A549 treated with AZD9567 at 1 μM for 4 hours (cell line): ENCODE results near the gene ZIK1. TPM values are rescaled to one million over a fixed set of nuclear protein-coding genes. Genes with fewer than 3 reads are reported as not detected.

Experiments used
- total RNA-seq: library from RNA; stranded (reverse); fragments of 200-300 nt; extraction: Qiagen RNA extraction; gene quantifications from 5 replicates; pipeline ENCODE4 v1.2.3, GENCODE V29; 2022; ENCODE audit not compliant: insufficient read depth

Gene ZIK1
- 0.18 TPM in 1 of 5 replicates, not detected in the others for total RNA-seq

GRCh38 chr19:57583521-57584416 is at the start of gene ZIK1:
ZIK1 (plus strand) TSS chr19:57584145; CDS start chr19:57584357, 212 bp downstream.

GRCh38 chr19:57559404-57560025 is 24.4 kb upstream of the ZIK1 start, which contains the start of gene ZNF550:
ZNF550 (minus strand) TSS chr19:57559863; CDS start chr19:57559682, 181 bp downstream.

GRCh38 chr19:57578487-57579205 is 5.3 kb upstream of the ZIK1 start, which contains the start of gene ZNF416:
ZNF416 (minus strand) TSS chr19:57578911; CDS start chr19:57578704, 207 bp downstream.

GRCh38 chr19:57599761-57600383 is 15.9 kb downstream of the ZIK1 start, which contains the start of gene ZNF530:
ZNF530 (plus strand) TSS chr19:57599885; CDS start chr19:57604346, 4,461 bp downstream.

GRCh38 chr19:57613941-57614743 is 30.2 kb downstream of the ZIK1 start, which contains the start of gene ZNF134:
ZNF134 (plus strand) TSS chr19:57614242; CDS start chr19:57619469, 5,227 bp downstream.

GRCh38 chr19:57632987-57633831 is 49.3 kb downstream of the ZIK1 start, which contains the start of gene ZNF211:
ZNF211 (plus strand) TSS chr19:57633168; CDS start chr19:57633347, 179 bp downstream.

Other genes starting within 250 kb of the ZIK1 start
- 2.0 to 2.4 TPM (median 2.1 TPM) in 5 replicates for gene ZNF304, start 232.9 kb upstream of the ZIK1 start, total RNA-seq
- gene TRAPPC2B, start 220.6 kb upstream of the ZIK1 start, total RNA-seq: 12.8 to 16.1 TPM (median 13.3 TPM) in 5 replicates
- 0.78 to 1.6 TPM (median 1.3 TPM) in 5 replicates for gene ZNF547, start 220.6 kb upstream of the ZIK1 start, total RNA-seq
- 2.6 to 6.0 TPM (median 3.2 TPM) in 5 replicates for gene ZNF548, start 194.3 kb upstream of the ZIK1 start, total RNA-seq
- 4.7 to 5.9 TPM (median 5.1 TPM) in 5 replicates for gene ZNF17, start 173.0 kb upstream of the ZIK1 start, total RNA-seq
- gene ZNF749, start 148.8 kb upstream of the ZIK1 start, total RNA-seq: 17.7 to 33.9 TPM (median 18.6 TPM) in 5 replicates
- 0.05 to 0.10 TPM (median 0.06 TPM) in 3 of 5 replicates, not detected in the others for gene VN1R1, start 127.0 kb upstream of the ZIK1 start, total RNA-seq
- gene ZNF772, start 106.6 kb upstream of the ZIK1 start, total RNA-seq: 1.1 to 1.5 TPM (median 1.2 TPM) in 5 replicates
- gene ZNF419, start 96.4 kb upstream of the ZIK1 start, total RNA-seq: 6.6 to 7.2 TPM (median 6.8 TPM) in 5 replicates
- 4.6 to 11.1 TPM (median 5.6 TPM) in 5 replicates for gene ZNF773, start 84.2 kb upstream of the ZIK1 start, total RNA-seq
- 1.5 to 3.6 TPM (median 1.6 TPM) in 5 replicates for gene ZNF549, start 56.8 kb upstream of the ZIK1 start, total RNA-seq
- 3.2 to 4.8 TPM (median 4.3 TPM) in 5 replicates for gene ZNF550, start 24.3 kb upstream of the ZIK1 start, total RNA-seq
- gene ZNF416, start 5.2 kb upstream of the ZIK1 start, total RNA-seq: 3.4 to 4.6 TPM (median 4.2 TPM) in 5 replicates
- 3.9 to 6.5 TPM (median 4.6 TPM) in 5 replicates for gene ZNF530, start 15.7 kb downstream of the ZIK1 start, total RNA-seq
- 7.5 to 20.4 TPM (median 8.9 TPM) in 5 replicates for gene ZNF134, start 30.1 kb downstream of the ZIK1 start, total RNA-seq
- gene ZNF211, start 49.0 kb downstream of the ZIK1 start, total RNA-seq: 5.6 to 7.8 TPM (median 6.5 TPM) in 5 replicates
- gene ZSCAN4, start 84.8 kb downstream of the ZIK1 start, total RNA-seq: not detected in 5 replicates
- gene ZNF551, start 97.8 kb downstream of the ZIK1 start, total RNA-seq: 5.3 to 5.6 TPM (median 5.6 TPM) in 5 replicates
- not detected in 5 replicates for gene ZNF154, start 125.1 kb downstream of the ZIK1 start, total RNA-seq
- 0.76 to 1.3 TPM (median 1.0 TPM) in 5 replicates for gene ZNF671, start 143.5 kb downstream of the ZIK1 start, total RNA-seq
- 5.2 to 10.3 TPM (median 5.8 TPM) in 5 replicates for gene ZNF776, start 162.7 kb downstream of the ZIK1 start, total RNA-seq
- gene ZNF586, start 185.5 kb downstream of the ZIK1 start, total RNA-seq: 4.8 to 12.4 TPM (median 5.5 TPM) in 5 replicates
- 4.9 to 7.3 TPM (median 5.0 TPM) in 5 replicates for gene ZNF552, start 230.8 kb downstream of the ZIK1 start, total RNA-seq
- 5.4 to 7.7 TPM (median 7.6 TPM) in 5 replicates for gene ZNF587B, start 246.2 kb downstream of the ZIK1 start, total RNA-seq